ENCODE data around the gene TIAM2.

DNA sequence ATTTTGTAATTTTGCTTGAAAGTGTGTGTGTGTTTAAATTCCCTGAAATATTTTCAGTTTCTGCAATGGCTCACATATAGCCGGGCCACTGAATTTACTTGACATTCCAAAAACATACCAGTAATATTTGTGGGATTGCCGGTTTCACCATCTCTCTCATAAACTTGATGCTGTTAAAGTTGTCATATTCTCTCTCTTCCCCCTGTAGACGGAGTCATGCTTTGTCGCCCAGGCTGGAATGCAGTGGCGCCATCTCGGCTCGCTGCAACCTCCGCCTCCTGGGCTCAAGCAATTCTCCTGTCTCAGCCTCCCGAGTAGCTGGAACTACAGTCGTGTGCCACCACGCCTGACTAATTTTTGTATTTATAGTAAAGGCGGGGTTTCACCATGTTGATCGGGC, 122.1 kb downstream of the TIAM2 start:
- TF ChIP-seq, protein P1, sequence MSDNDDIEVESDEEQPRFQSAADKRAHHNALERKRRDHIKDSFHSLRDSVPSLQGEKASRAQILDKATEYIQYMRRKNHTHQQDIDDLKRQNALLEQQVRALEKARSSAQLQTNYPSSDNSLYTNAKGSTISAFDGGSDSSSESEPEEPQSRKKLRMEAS (IDR thresholded peaks at IDR 0.05; ENCODE audit: insufficient read depth, insufficient read length) = no peak
- TF ChIP-seq POLR2A (IDR thresholded peaks at IDR 0.05; ENCODE audit: low read depth, low read length) (no peak), POLR2AphosphoS5 (IDR thresholded peaks at IDR 0.05; ENCODE audit: insufficient read depth, low read depth, low read length) (no peak), EZH2 (IDR thresholded peaks at IDR 0.05; ENCODE audit: borderline replicate concordance, low read depth, low read length, severe bottlenecking) (no peak), MYC (IDR thresholded peaks at IDR 0.05; ENCODE audit: low read depth, low read length) (no peak), FOS (IDR thresholded peaks at IDR 0.05; ENCODE audit: borderline replicate concordance, insufficient read depth, low read length) (no peak), GATA2 (IDR thresholded peaks at IDR 0.05; ENCODE audit: insufficient read depth, insufficient read length, low read depth, low read length) (no peak), JUN (IDR thresholded peaks at IDR 0.05; ENCODE audit: borderline replicate concordance, insufficient read depth, insufficient read length, low read depth) (no peak)
- TF ChIP-seq, protein P2, sequence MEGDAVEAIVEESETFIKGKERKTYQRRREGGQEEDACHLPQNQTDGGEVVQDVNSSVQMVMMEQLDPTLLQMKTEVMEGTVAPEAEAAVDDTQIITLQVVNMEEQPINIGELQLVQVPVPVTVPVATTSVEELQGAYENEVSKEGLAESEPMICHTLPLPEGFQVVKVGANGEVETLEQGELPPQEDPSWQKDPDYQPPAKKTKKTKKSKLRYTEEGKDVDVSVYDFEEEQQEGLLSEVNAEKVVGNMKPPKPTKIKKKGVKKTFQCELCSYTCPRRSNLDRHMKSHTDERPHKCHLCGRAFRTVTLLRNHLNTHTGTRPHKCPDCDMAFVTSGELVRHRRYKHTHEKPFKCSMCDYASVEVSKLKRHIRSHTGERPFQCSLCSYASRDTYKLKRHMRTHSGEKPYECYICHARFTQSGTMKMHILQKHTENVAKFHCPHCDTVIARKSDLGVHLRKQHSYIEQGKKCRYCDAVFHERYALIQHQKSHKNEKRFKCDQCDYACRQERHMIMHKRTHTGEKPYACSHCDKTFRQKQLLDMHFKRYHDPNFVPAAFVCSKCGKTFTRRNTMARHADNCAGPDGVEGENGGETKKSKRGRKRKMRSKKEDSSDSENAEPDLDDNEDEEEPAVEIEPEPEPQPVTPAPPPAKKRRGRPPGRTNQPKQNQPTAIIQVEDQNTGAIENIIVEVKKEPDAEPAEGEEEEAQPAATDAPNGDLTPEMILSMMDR (IDR thresholded peaks at IDR 0.05; ENCODE audit: extremely low read depth in 1 of 2, insufficient read depth in 1 of 2, low read depth in 1 of 2, low read length in 2 of 2) = no peak

Data from endothelial cell of umbilical vein (primary cell).